Stimulated activated CD4-positive, alpha-beta T cell treated with anti-CD3 and anti-CD28 coated beads, Interleukin-15, amount 100 ng/mL, for 24 hours (primary cell): ENCODE results near the gene GUK1.
"Not testable (repeated sequence)": the region's sequence is repeated elsewhere in the genome, so short reads cannot be mapped to it uniquely, and the experiment has no call there.

ENCODE experiments used
- DNase-seq: peaks from one replicate; pipeline ENCODE4 v3.0.0-alpha.2; 2020

Gene GUK1

DNA sequence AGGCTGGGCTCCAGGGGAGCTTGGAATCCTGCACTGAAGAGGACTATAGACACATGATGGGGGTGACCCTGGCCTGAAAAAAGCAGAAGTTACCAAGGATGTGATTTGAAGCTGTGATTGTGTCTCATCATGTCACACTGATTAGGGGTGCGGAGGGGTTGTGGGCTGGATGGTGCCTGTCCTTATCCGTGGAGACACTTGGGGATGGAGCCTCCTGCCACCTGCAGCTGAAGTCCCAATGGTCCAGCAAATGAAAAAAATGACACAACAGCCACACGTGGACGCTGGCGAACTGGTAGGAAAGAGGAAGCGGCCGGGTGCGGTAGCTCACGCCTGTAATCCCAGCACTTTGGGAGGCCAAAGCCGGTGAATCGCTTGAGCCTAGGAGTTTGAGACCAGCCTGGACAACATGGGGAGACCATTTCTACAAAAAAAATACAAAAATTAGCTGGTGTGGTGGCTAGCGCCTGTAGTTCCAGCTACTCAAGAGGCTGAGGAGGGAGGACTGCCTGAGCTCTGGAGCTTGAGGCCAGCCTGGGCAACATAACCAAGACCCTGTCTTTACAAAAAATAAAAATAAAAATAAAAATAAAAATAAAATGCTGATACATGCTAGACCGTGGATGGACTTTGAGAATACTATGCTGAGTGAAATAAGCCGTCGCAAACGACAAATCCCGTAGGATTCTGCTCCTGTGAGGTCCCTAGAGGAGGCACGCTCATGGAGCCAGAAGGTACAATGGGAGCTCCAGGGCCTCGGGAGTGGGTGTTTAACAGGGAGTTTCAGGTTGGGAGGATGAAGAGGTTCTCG lies 24.7 kb downstream of the GUK1 start:
- DNase-seq: no peak

DNA sequence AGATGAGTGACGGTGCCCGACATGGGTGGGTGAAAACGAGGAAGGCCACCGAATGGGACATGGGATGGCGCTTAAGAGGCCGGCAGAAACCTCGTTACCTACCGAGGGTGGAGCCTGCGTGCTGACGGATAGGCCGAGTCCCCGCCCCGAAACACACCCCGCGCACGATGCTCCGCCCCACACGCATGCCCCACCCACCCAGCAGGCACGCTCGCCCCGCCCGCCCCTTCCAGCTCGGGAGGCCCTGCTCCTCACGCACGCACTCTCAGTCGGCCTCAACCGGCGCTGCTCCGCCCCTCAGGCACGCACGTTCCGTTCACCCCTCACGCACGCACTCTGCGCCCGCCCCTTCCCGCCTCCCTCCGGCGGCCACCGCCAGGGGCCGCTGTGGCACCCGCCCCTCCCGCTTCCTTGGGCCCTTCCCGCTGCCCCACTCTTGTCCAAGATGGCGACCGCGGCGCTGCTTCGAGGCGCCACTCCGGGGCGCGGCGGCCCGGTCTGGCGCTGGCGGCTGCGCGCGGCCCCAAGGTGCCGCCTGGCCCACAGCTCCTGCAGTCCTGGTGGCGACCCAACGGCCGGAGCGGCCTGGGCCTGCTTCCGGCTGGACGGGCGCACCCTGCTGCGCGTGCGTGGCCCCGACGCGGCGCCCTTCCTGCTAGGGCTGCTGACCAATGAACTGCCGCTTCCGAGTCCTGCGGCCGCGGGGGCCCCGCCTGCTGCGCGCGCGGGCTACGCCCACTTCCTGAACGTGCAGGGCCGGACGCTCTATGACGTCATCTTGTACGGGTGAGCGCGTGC lies 25.5 kb downstream of the GUK1 start, which contains the start of gene IBA57:
Gene IBA57, plus strand, starts transcription at position 433 of the 798 bp plus-strand sequence. Its CDS starts 13 bp downstream, at position 446.
- peak; percentile 99 for DNase-seq

DNA sequence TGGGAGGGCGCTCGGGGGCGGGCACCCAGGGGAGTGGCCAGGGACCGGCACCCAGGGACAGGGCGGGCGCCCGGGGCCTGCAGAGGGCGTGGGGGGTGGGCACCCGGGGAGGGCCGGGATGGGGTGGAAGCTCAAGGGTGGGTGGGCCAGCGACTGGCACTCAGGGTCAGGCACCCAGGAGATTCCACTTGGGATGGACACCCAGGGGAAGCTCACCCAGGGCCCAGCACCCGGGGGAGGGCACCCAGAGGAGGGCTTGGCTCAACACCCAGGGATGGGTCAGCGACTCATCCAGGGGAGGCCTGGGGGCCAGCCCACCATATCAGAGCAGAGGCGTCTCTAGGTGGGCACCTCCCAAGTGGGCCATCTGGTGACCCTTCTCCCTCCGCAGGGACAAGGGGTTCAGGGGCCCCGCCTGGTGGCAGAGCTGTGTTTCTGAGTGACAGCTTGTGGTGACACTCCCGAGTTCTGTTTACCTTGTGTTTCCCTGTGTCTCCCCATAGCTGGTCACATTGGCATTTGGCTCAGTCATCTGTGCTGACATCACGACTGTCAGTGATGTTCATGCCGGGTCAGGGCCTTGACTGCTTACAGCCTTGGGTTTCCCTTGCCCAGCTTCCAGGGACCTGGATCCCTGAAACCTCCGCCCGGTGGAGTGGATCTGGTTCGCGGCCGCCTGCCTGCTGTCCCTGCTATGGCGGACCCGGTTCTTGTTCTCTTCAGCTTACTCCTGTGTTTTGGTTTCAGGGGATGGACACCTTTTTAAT lies 26.3 kb downstream of the GUK1 start:
- DNase-seq: peak; percentile 63

DNA sequence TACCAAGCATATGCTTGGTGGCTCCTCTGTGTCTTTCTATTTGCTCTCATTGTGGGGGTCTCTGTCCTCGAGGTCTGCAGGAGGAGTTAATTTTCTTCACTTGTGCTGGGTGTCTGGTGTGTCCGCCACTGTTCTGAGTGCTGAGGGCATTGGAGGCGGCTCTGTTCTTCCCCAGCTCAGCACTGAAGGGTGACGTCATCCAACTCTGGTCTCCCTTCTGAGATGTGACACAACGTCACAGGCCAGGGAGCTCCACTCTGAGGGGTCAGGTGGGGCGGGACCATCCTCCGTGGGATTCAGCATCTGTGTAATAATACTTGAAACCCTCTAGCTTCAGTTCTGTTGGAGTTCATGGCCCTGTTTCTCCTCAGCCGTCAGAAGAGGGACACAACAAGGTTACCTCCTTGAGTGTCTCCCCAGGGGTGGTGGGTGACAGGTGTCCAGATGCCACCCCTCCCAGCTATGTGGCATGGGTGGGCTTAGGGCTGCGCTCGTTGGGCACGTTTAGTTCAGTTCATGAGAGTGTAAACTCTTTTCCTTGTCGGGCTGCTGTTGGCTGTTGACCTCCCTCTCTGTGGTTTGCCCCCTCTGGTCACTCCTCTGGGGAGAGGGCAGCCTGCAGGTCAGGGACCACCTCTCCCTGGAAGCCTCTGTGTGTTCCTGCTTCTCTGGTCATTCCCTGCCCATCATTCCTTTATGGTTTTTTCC lies 28.6 kb downstream of the GUK1 start:
- no peak for DNase-seq

DNA sequence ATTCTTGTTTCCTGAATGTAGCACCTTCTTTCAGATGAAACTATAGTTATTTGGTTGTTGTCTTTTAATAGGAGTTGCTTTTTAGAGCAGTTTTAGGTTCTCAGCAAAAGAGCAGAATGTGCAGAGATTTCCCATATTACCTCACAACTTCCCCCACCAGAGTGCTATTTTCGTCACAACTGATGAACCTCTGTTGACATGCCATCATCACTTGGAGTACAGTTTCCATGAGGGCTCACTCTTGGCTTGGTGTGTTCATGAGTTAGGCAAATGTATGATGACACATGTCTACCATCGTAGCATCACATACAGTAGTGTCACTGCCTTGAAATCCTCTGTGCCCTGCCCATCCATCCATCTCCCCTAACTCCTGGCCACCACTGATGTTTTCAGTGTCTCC lies 29.3 kb downstream of the GUK1 start:
- DNase-seq: no peak

DNA sequence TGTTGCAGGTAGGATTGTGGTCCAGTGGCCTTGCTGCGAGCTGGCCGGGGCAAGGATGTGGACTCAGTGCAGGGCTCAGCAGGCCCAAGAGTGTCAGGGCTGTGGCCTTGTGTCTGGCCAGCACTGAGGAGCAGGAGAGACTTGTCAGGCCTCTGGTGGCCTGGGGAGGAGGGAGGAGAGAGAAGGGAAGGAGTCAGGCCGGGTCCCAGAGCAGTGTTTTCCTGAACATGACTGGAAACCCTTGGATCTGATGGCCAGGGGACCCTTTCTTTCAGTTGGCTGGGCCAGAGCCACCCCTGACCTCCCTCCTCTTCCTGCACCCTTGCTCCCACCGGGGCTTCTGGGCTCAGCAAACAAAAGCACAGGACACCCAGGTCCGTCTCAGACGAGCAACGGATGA lies 30.6 kb downstream of the GUK1 start:
- DNase-seq: no peak

DNA sequence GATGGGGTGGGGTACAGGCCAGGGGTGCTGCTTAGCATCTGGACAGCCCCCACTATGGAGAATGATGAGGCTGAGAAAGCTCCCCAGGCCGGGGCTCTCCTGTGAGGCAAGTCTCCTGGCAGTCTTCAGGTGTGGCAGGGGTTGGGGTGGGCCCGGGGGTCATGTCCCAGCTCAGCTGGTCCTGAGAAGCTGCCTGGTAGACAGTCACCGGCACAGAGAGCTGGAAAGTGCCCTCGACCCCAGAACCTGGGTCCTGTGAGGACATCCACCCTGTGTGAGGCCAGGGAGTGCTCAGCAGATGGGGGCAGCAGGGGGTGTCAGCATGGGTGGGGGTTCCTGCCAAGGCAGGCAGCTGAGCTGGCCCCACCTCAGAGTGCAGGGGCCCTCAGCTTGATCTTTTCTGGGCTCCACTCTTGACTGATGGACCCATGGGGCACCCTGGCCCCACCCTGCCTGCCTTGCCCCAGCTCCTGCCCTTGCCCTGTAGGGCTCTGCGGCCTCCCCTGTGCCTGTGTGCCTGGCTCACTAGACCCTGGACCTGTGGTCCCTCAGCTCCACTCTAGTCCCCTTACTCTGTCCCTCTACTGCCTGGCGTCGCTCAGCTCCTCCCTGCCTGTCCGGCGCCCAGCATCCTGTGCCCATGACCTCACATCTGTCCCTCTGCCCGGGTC lies 31.3 kb downstream of the GUK1 start:
- no peak for DNase-seq

DNA sequence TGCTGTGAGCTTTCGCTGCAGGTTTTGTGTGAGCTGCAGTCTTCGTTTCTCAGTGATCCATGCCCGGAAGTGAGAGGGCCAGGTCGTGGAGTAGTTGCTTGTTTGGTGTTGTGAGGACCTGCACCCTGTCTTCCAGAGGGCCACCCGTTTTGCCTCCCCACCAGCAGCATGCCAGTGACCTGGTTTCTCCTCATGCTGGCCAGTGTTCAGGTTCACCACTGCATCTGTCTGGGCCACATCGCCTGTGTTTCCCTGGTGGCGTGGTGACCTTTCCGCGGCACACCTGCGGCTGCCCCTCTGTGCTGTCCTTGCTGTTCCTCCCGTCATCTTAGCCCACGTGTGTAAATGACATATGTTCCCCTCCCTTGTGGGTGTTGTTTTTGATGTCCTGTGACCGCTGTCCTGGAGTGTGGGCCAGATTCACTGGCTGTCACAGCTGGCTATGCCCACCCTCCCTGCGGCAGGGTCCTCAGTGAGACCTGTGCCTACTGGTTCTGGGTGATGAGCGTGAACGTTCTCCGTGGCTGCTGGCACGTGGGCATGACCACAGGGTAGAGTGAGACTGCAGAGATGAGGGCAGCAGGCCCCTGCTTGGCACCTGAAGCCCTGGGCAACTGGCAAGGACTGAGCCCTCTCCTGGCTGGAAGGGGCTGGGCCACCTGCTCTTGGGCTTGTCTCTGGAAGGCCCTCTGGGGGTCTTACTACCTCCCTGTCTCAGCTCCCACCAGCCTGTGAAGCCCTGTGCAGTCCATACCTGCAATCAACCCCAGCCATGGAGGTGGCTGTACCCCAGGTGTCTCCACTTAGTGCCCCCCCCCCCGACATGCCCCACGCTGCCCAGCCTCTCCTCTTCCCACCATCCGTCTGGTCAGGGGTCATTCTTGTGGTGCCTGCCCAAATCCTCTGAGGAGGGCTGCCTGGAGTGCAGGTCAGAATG lies 32.8 kb downstream of the GUK1 start:
- DNase-seq: no peak

DNA sequence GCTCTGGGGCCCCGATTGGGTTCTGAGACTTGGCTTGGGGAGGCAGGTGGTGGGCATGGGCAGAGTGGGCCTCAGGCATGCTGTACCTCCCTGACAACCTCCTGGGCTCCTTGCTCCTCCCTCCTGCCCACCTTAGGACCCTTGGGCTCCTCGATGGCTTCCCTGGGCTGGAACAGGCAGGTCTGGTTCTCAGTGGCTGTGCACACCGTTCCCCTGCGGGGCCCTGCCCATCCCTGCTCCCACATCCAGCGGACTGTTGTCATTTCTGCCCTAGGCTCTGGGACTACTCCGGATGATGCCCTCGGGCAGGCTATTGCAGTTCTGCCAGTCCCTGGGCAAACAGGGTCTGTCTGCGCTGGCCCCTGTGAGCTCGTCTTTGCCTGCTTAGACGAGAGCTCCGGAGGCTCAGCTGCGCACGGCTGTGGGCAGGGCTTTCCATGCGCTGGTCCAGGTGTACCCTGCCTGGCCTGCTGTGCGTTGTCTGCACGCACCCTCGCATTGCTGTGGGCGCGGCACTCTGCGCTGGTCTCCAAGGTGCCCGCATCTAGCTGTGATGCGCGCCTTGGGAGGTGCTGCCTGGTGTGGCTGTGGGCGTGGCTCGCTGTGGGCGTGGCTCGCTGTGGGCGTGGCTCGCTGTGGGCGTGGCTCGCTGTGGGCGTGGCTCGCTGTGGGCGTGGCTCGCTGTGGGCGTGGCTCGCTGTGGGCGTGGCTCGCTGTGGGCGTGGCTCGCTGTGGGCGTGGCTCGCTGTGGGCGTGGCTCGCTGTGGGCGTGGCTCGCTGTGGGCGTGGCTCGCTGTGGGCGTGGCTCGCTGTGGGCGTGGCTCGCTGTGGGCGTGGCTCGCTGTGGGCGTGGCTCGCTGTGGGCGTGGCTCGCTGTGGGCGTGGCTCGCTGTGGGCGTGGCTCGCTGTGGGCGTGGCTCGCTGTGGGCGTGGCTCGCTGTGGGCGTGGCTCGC lies 33.7 kb downstream of the GUK1 start:
- not testable (repeated sequence) for DNase-seq

DNA sequence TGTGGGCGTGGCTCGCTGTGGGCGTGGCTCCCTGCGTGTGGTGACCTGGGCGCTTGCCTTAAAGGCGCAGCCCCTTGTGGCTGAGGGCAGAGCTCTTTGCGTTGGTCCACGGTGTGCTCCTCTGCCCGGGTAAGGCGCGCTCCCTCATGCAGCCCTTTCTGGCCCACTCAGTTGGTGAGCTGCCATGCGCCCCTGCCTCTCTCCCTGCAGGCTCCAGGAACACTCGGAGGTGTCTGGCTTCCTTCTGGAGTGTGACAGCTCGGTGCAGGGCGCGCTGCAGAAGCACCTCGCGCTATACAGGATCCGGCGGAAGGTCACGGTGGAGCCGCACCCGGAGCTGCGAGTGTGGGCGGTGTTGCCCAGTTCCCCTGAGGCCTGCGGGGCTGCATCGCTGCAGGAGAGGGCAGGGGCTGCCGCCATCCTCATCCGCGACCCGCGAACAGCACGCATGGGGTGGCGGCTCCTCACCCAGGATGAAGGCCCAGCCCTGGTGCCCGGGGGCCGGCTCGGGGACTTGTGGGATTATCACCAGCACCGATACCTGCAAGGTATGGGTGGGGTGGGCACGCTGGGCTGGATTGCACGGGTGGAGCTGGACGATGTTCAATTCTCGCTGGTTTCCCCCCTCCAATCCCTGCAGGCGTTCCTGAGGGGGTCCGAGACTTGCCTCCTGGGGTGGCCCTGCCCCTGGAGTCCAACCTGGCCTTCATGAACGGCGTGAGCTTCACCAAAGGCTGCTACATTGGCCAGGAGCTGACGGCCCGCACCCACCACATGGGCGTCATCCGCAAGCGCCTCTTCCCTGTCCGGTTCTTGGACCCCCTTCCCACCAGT lies 34.6 kb downstream of the GUK1 start:
- DNase-seq: no peak

DNA sequence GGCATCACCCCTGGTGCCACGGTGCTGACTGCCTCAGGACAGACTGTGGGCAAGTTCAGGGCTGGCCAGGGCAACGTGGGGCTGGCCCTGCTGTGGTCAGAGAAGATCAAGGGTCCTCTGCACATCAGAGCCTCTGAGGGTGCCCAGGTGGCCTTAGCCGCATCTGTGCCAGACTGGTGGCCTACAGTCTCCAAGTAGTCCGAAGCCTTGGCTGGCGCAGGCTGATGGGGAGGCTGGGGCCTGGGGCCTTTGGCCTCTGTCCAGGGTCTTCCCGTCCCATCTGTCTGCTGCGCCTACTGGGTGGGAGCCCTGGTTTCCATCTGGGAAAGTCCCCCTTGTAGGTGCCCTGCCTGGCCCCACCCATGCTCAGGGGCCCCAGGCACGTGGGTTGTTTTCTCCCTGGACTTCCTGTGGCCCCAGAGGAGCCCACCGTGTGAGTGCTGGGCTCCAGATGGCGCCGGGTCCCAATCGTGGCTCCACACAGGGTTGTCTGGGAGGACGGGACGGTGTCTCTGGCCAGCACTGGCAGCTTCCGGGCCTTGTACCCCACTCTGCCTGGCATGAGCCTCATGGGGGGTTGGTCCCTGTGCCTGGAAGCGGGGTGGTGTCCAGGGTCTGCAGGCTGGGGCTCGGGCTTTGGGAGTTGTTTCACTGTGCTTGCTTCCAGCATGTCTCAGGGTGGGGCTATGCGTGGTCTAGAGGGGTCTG lies 35.4 kb downstream of the GUK1 start:
- DNase-seq: no peak

DNA sequence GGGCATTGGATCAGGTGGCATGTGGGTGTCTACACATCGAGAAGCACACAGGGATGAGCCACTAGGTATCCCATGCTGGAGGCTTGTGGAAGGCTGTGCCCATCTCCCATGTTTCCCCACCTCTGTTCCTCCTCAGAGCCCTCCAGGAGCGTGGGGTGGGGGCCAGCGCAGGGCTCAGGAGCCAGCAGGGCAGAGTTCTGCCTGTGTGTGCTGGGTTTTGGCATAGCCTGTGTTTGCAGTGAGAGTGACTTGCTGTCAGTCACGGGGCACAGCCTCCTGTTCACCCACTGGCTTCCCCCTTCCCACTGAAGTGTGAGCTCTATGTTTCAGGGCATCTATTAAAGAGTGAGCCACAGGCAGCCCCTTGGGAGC lies 35.9 kb downstream of the GUK1 start:
- DNase-seq: no peak

DNA sequence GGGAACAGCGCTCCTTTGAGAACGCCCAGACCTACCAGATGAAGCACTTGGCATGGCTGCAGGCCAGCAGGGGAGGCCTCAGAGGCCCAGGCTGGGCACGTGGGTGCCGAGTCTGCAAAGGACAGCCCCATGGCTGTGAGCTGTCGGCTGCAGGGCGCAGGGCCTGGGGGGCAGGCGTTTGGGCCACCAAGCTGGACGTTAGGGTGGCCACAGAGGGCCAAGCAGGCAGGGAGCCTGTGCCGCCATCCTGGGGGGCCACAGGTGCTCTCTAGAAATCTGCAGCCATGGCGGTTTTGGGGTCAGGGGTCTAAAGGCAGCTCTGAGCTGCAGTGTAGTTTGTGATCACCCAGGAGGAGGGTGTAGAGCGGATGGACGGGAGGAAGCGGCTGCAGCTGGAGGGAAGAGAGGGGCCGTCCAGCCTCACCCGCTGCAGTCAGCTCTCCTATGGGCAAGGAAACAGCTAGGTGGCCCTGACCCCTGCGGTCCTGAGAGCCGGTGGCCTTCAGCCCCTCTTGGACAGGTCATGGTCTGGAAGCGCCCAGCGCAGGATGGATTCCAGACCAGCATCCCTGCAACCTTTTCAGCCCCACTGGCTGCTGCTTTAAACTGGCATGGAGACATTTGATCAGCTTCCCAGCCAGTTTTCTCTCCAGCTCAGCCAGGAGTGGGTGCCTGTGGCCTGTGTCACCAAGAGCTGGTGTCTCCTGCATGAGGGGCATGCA lies 36.5 kb downstream of the GUK1 start:
- no peak for DNase-seq

DNA sequence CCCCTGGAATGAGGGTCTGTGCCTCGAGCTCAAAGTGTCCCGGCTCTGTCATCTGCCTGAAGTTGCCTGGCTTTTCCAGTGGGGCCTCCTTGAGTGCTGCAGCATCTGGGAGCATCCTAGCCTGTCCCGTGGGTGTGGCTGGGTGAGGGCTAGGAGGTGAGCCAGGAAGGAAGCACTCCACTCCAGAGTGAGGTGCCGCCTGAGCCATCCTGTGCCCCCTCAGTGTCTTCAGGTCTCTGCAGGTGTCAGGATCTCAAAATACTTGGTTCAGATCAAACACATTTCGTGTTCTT lies 37.0 kb downstream of the GUK1 start:
- DNase-seq: no peak

DNA sequence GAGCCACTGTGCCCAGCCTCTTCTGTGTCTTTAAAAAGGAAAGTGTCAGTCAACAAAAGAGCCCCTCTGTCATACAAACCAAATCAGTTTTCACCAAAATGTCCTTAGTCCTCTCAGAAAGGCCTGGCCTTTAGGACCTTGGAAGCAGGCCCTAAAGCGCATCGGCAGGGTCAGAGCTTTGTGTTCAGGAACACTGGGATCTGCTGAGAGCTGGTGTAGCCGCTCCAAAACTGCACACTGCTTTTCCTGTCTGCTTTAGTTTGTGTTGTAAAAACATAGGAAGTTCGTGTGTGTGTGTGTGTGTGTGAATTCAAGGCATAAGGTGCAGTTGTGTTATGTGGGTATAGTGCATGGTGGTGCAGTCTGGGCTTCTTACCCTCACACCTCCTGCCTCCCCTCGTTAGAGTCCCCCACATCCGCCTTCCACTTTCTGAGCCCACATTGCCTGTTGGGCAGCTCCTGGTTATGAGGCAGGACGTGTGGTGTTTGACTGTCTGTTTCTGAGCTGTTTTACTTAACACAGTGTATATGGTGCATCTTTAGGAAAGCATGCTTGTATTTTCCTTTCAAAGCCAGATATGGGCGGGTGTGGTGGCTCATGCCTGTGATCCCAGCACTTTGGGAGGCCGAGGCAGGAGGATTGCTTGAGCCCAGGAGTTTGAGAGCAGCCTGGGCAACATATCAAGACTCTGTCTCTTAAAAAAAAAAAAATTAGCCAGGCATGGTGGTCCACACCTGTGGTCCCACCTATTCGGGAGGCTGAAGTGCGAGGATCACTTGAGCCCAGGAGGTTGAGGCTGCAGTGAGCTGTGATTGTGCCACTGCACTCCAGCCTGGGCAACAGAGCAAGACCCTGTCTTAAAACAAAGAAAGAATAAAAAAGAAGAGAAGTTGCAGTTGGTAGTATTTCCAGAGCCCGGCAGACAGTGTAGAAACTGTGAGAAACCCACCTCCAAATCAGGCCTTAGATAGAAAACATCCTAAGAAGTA lies 37.9 kb downstream of the GUK1 start:
- DNase-seq: no peak
